ENCODE data around the gene GCNT4.

The GCNT4 gene

DNA sequence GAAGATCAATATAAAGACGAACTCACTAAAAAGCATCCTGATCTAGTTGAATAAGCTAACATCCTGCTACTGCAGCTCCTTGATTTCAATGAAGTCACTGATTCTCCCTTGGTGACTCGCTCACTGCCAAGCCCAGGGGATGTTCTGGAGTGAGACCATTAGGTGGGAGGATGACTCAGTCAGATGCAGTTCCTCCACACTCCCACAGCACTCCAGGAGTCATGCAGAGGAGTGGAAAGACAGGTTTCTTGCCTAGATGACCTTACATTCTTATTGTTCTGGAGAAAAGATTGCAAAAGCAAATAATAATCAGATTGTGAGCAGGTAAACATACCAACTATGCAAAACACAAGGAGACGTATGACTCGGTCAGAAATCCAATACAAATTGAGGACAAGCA is 15.3 kb downstream of the GCNT4 start:
- TF ChIP-seq, protein P1, sequence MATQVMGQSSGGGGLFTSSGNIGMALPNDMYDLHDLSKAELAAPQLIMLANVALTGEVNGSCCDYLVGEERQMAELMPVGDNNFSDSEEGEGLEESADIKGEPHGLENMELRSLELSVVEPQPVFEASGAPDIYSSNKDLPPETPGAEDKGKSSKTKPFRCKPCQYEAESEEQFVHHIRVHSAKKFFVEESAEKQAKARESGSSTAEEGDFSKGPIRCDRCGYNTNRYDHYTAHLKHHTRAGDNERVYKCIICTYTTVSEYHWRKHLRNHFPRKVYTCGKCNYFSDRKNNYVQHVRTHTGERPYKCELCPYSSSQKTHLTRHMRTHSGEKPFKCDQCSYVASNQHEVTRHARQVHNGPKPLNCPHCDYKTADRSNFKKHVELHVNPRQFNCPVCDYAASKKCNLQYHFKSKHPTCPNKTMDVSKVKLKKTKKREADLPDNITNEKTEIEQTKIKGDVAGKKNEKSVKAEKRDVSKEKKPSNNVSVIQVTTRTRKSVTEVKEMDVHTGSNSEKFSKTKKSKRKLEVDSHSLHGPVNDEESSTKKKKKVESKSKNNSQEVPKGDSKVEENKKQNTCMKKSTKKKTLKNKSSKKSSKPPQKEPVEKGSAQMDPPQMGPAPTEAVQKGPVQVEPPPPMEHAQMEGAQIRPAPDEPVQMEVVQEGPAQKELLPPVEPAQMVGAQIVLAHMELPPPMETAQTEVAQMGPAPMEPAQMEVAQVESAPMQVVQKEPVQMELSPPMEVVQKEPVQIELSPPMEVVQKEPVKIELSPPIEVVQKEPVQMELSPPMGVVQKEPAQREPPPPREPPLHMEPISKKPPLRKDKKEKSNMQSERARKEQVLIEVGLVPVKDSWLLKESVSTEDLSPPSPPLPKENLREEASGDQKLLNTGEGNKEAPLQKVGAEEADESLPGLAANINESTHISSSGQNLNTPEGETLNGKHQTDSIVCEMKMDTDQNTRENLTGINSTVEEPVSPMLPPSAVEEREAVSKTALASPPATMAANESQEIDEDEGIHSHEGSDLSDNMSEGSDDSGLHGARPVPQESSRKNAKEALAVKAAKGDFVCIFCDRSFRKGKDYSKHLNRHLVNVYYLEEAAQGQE (IDR thresholded peaks at IDR 0.05; ENCODE audit: insufficient read depth in 1 of 2, low read depth in 2 of 2, low read length in 2 of 2): no peak
- TF ChIP-seq TAF1 (IDR thresholded peaks at IDR 0.05; ENCODE audit: borderline replicate concordance, insufficient read depth, low read length) (no peak), FOXP2 (optimal IDR thresholded peaks at IDR 0.05; ENCODE audit: borderline replicate concordance, extremely low read depth, extremely low read length, insufficient read depth) (no peak), SIN3A (IDR thresholded peaks at IDR 0.05; ENCODE audit: borderline replicate concordance, insufficient read depth, low read length) (no peak), POLR2AphosphoS5 (IDR thresholded peaks at IDR 0.05; ENCODE audit: low read depth, low read length) (no peak)

DNA sequence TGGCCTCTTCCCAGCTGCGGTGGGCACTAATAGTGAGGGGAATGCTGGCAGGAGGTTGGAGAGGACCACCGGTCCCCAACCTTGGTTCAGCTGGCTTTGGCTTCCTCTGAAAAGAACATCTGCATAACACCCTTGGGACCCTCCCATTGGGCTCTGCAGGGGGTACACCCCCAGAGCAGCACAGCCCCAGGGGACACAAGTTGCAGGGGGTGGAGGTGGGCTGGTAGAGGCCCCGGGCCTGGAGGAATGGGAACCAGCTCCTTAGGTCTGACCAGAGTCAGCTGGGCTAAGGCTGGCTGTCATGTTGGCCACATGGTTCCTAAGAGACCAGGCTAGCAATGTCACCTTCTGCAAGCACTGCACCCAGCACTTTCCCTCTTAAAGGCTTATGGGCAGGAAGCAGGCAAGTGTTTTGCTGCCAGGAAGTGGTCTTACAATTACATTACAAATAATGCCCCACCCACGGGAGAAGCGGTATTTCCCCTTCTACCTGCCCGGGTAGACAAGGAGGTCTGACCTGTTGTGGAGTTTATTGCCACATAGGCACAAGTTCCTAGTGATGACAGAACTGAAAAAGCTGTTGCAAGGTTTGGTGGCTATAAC is 18.1 kb downstream of the GCNT4 start:
- no peak for TF ChIP-seq SIN3A (IDR thresholded peaks at IDR 0.05; ENCODE audit: borderline replicate concordance, insufficient read depth, low read length)
- TF ChIP-seq FOXP2 (optimal IDR thresholded peaks at IDR 0.05; ENCODE audit: borderline replicate concordance, extremely low read depth, extremely low read length, insufficient read depth): no peak
- TF ChIP-seq TAF1 (IDR thresholded peaks at IDR 0.05; ENCODE audit: borderline replicate concordance, insufficient read depth, low read length): no peak
- TF ChIP-seq, protein P1 (IDR thresholded peaks at IDR 0.05; ENCODE audit: insufficient read depth in 1 of 2, low read depth in 2 of 2, low read length in 2 of 2): no peak
- TF ChIP-seq POLR2AphosphoS5 (IDR thresholded peaks at IDR 0.05; ENCODE audit: low read depth, low read length): no peak

DNA sequence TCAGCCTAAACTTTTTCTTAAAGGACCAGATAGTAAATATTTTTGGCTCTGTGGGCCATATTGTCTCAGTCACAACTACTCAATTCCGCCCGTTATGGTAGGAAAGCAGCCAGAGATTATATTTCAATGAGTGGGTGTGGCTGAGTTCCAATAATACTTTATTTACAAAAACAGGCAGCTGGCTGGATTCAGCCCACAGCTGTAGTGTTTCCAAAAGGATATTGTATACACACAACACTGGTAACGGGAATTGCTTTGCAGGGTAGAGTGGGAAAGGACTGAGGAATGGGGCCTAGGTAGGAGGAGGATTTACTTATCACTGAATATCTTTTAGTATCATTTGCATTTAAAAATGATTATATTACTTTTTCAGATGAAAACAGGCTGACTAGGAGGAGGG is 21.0 kb downstream of the GCNT4 start:
- TF ChIP-seq SIN3A (IDR thresholded peaks at IDR 0.05; ENCODE audit: borderline replicate concordance, insufficient read depth, low read length): no peak
- no peak for TF ChIP-seq FOXP2 (optimal IDR thresholded peaks at IDR 0.05; ENCODE audit: borderline replicate concordance, extremely low read depth, extremely low read length, insufficient read depth)
- no peak for TF ChIP-seq TAF1 (IDR thresholded peaks at IDR 0.05; ENCODE audit: borderline replicate concordance, insufficient read depth, low read length)
- TF ChIP-seq, protein P1 (IDR thresholded peaks at IDR 0.05; ENCODE audit: insufficient read depth in 1 of 2, low read depth in 2 of 2, low read length in 2 of 2): no peak
- TF ChIP-seq POLR2AphosphoS5 (IDR thresholded peaks at IDR 0.05; ENCODE audit: low read depth, low read length): no peak

DNA sequence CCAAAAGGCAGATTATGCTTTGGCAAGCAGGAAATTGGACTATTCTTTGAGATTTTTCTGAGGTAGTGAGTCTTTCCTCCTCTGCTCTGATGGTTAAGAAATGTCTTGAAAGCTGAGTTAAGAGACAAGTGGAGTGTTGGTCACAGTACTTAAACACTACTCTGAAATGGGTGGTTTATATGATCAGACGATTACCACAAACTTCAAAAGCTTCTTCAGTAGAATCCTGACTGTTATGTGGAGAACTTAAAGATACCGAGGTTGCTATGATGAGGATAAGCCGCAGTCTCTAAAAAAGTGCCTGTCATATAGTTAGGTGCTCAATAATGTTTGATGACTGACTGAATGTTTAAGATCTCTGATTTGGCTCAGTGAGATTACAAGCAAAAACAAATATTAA is 24.3 kb downstream of the GCNT4 start:
- TF ChIP-seq FOXP2 (optimal IDR thresholded peaks at IDR 0.05; ENCODE audit: borderline replicate concordance, extremely low read depth, extremely low read length, insufficient read depth) (no peak), TAF1 (IDR thresholded peaks at IDR 0.05; ENCODE audit: borderline replicate concordance, insufficient read depth, low read length) (no peak), POLR2AphosphoS5 (IDR thresholded peaks at IDR 0.05; ENCODE audit: low read depth, low read length) (no peak), SIN3A (IDR thresholded peaks at IDR 0.05; ENCODE audit: borderline replicate concordance, insufficient read depth, low read length) (no peak)
- TF ChIP-seq, protein P1 (IDR thresholded peaks at IDR 0.05; ENCODE audit: insufficient read depth in 1 of 2, low read depth in 2 of 2, low read length in 2 of 2): no peak

All from PFSK-1 (cell line).